Esophagus muscularis mucosa (tissue), 4 donors: ENCODE measurements around the gene ZFHX3. TPM values are rescaled to one million over a fixed set of nuclear protein-coding genes. Genes with fewer than 3 reads are reported as not detected.

Experiments
- DNase-seq: peaks from one replicate; pipeline ENCODE4 v3.0.0-alpha.2; 2017; ENCODE audit errors: extremely low spot score
- H3K27ac ChIP-seq, 4 donors: fragments of 200-600 bp; sonication (generic); replicated peaks in 1 of 4; 1 replicate in 3 of 4; 2 replicates in 1 of 4; pipeline ENCODE4 v1.5.1; 2016 to 2019; ENCODE audit warnings: mild to moderate bottlenecking in 1 of 4
- H3K27me3 ChIP-seq, 4 donors: fragments of 200-600 bp; sonication (generic); one replicate each; pipeline versions ENCODE4 v1.5.1 to v1.6.0; 2016 to 2019
- H3K36me3 ChIP-seq, 4 donors: fragments of 200-600 bp; sonication (generic); one replicate each; pipeline ENCODE4 v1.5.1; 2016 to 2019
- H3K4me1 ChIP-seq, 4 donors: fragments of 200-600 bp; sonication (generic); one replicate each; pipeline ENCODE4 v1.5.1; 2016 to 2019
- H3K4me3 ChIP-seq, 4 donors: fragments of 200-600 bp; sonication (generic); 1 replicate in 2 of 4; 2 replicates in 2 of 4; pipeline ENCODE4 v1.5.1; 2016 to 2019; ENCODE audit warnings: mild to moderate bottlenecking in 4 of 4, moderate library complexity in 1 of 4
- H3K9me3 ChIP-seq, 4 donors: fragments of 200-600 bp; sonication (generic); 1 replicate in 3 of 4; 2 replicates in 1 of 4; pipeline ENCODE4 v1.5.1; 2016 to 2019
- CTCF ChIP-seq, 3 experiments: fragments of 200-600 bp in 2 of 3; fragments of 450-650 bp in 1 of 3; sonication (generic) in 2 of 3; IDR thresholded peaks; one replicate each; pipeline ENCODE4 v1.5.1; 2017 to 2019; ENCODE audit warnings: antibody characterized with exemption in 3 of 3, mild to moderate bottlenecking in 2 of 3, moderate library complexity in 1 of 3
- EP300 ChIP-seq: sonication (generic); formaldehyde crosslinking; IDR thresholded peaks from one replicate; pipeline ENCODE4 v1.6.1; 2017; ENCODE audit warnings: antibody characterized with exemption
- POLR2A ChIP-seq: fragments of 450-650 bp; IDR thresholded peaks from one replicate; pipeline ENCODE4 v1.6.1; 2017; ENCODE audit warnings: antibody characterized with exemption, moderate library complexity, mild to moderate bottlenecking, low read depth
- POLR2AphosphoS5 ChIP-seq, 2 donors: sonication (generic); formaldehyde crosslinking; IDR thresholded peaks; one replicate each; pipeline ENCODE4 v1.6.1; 2017; ENCODE audit warnings: antibody characterized with exemption in 2 of 2
- WGBS: methylation state at CpG from one replicate; pipeline ENCODE4 v1.1.5; 2018; 5-methylcytosine and 5-hydroxymethylcytosine counted together
- intact Hi-C: fragments of 100-400 bp; cut with DNase I; formaldehyde crosslinking; loops from one replicate; pipeline ENCODE4 v1.15.1; 2023
- total RNA-seq, 4 donors: library from RNA; depleted of rRNA; stranded (reverse); fragments of >200 nt; gene quantifications; one replicate each; pipeline versions ENCODE4 v1.1.0 to v1.2.1, GENCODE V29; 2016

ZFHX3 gene
- total RNA-seq, 4 donors from 2014 or later: 25.7 to 53.0 (median 30.6) TPM

DNA sequence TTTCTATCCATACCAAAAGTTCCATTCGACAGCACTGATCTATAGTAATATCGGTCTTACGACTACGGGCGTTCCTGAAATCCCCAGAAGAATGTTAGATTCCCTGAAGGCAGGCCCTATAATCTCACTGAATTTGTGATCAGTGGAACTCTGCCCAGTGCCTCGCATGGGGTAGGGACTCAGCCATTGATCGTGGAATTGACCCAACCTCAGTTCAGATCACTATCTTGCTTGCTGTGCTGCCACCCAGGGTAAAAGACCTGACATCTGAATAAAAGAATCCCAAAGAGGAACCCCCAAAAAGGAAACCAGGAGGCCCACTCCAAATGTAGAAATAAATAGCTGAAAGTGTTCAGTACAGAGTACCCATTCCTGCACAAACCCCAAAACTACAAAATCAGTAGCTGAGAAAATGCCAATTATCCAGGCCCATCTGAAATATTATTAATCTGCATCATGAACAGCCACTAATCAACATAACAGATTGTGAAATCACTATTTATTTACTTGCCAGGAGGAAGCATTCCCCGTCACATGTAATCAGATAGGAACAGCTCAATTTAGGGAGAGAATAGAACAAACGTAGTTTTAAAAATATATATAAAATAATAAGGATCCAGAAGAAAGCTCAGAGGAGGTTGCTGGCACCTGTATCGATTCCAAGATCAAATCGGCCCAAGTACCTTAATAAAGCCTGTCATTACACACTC, 221.9 kb downstream of the ZFHX3 start:
- Histone ChIP-seq H3K4me3 (no peak overlapping the region), H3K27ac (no peak overlapping the region), H3K27me3 (no peaks in the 10 kb centered on the region), H3K36me3 (peaks cover 4 to 27% (median 16%) of the 10 kb centered on the region in 4 donors), H3K9me3 (no peaks in the 10 kb centered on the region), H3K4me1 (peaks cover 0 to 16% (median 11%) of the 10 kb centered on the region in 4 donors)
- 92% methylated on average over 10 of the region's 11 CpGs for WGBS
- no peak for DNase-seq
- intact Hi-C loops: no loop called here
- TF ChIP-seq POLR2AphosphoS5 (IDR thresholded peaks at IDR 0.05) (no peak), EP300 (no peak), CTCF (IDR thresholded peaks at IDR 0.05) (no peak), POLR2A (no peak)

DNA sequence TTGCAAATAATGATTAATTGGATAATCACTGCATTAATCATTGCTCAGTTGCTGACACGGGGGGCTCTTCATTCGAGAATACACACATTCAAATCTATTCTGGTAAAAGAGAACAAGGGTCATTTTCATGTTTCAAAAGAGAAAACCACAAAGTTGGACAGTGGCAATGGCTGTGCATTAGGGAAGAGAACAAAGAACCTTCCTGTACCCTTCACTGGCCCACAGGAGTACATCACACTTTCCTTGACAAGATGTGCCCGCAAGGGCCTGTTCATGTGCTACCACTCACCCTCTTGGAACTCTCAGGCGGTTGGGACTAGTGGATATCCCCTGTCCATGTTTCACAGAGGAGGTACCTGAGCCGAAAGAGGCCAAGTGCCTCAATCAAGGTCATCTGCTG, 223.2 kb downstream of the ZFHX3 start:
- 88% methylated on average over 5 of the region's 5 CpGs for WGBS
- intact Hi-C loops: no loop called here
- H3K4me3 ChIP-seq: no peak overlapping the region
- H3K36me3 ChIP-seq: peaks cover 4 to 20% (median 15%) of the 10 kb centered on the region in 4 donors
- TF ChIP-seq CTCF (IDR thresholded peaks at IDR 0.05) (no peak), POLR2AphosphoS5 (IDR thresholded peaks at IDR 0.05) (no peak), EP300 (no peak), POLR2A (no peak)
- no peaks in the 10 kb centered on the region for H3K27me3 ChIP-seq
- H3K9me3 ChIP-seq: no peaks in the 10 kb centered on the region
- no peak overlapping the region for H3K27ac ChIP-seq
- H3K4me1 ChIP-seq: peaks cover 0 to 16% (median 11%) of the 10 kb centered on the region in 4 donors
- no peak for DNase-seq

GRCh38 chr16:72824027-72824426, 223.9 kb downstream of the ZFHX3 start:
- TF ChIP-seq EP300 (no peak), CTCF (IDR thresholded peaks at IDR 0.05) (no peak), POLR2A (no peak), POLR2AphosphoS5 (IDR thresholded peaks at IDR 0.05) (no peak)
- 89% methylated on average over 4 of the region's 4 CpGs for WGBS
- no peak overlapping the region for H3K4me3 ChIP-seq
- H3K4me1 ChIP-seq: peaks cover 0 to 16% (median 11%) of the 10 kb centered on the region in 4 donors
- H3K9me3 ChIP-seq: no peaks in the 10 kb centered on the region
- H3K27me3 ChIP-seq: no peaks in the 10 kb centered on the region
- no peak overlapping the region for H3K27ac ChIP-seq
- intact Hi-C loops: no loop called here
- H3K36me3 ChIP-seq: peaks cover 0 to 15% (median 12%) of the 10 kb centered on the region in 4 donors
- no peak for DNase-seq

DNA sequence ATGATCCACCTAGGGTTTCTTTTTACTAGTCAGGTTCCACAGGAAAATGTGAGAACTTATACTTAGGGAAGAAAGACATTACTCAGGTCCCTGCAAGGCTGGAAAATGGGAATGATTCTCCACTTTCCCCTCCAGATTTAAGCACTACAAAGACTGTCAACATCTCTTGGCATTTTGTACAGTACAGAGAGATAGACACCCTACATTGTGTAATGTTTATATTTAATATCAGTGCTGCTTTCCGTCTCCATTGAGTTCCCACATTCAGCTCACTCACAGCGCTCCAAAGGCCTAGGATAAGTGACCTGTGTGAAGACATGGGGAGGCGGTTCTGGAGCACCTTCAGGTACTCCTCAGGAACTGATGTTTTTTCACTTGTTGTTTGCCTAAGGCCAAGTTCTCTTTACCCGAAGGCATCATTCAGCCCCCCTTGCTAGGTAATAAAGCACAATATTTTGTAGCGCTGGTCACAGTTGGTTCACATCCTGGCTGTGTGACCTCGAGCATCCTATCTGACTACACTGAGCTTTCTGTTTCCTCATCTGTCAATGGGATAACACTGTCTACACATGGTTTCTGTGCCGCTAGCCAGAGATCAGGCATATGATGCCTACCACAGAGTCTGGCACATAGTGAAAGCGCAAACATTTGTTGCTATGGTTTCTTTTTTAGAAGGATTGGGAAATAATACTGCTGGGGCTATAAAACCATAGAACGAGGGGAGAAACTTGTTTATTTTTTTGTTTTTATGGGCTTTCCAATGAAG, 226.6 kb downstream of the ZFHX3 start:
- DNase-seq: no peak
- no peak overlapping the region for H3K27ac ChIP-seq
- 93% methylated on average over 9 of the region's 9 CpGs for WGBS

More for the DNA sequence above, 226.6 kb downstream of the ZFHX3 start:
- Histone ChIP-seq H3K9me3 (no peaks in the 10 kb centered on the region), H3K4me3 (no peak overlapping the region), H3K36me3 (peaks cover 0 to 7% (median 1%) of the 10 kb centered on the region in 4 donors), H3K4me1 (no peaks in the 10 kb centered on the region), H3K27me3 (no peaks in the 10 kb centered on the region)
- intact Hi-C loops: no loop called here
- TF ChIP-seq POLR2AphosphoS5 (IDR thresholded peaks at IDR 0.05) (no peak), CTCF (IDR thresholded peaks at IDR 0.05) (no peak), POLR2A (no peak), EP300 (no peak)
